ENCODE data around the gene CYSRT1.
"Not testable (repeated sequence)": the region's sequence is repeated elsewhere in the genome, so short reads cannot be mapped to it uniquely, and the experiment has no call there.

Gene CYSRT1

DNA sequence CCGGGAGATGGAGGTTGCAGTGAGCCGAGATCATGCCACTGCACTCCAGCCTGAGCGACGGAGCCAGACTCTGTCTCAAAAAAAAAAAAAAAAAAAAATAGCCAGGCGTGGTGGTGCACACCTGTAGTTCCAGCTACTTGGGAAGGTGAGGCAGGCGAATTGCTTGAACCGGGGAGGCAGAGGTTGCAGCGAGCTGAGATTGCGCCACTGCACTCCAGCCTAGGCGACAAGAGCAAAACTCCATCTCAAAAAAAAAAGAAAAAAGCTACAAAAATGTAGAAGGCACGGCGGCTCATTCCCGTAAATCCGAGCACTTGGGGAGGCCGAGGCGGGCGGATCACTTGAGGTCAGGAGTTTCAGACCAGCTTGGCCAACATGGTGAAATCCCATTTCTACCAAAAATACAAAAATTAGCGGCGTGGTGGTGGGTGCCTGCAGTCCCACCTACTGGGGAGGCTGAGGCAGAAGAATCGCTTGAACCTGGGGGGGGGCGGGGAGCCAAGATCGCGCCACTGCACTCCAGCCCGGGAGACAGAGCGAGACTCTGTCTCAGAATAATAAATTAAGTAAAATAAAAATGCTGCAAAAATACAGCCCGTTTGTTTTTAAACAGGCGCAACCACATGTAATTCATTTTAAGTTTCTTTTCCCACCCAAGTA is 14.7 kb downstream of the CYSRT1 start:
- DNase-seq: not testable (repeated sequence)

DNA sequence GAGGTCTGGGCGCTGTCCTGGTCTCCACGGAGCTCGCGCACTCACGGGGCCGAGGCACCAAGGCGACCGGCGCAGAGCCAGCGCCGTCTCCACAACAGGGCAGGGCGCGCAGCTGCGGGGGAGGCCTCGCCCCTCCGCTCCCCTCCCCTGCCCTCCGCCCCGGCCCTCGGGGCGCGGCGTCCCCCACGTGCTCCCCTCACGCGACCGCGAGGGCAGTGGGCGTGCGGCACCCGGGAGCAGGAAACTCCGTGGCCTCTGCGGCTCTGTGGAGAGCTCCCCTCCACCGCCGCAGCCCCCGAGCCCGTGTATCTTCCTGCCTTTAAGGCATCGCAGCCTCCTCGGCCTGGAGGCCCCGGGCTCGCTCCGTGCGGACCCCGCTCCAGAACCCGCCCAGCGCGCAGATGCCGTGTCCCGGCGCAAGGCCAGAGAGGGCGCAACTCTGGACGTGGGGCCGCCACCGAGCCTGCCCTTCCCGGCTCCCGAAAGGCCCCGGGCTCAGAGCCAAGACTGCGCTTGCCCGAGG is 15.4 kb downstream of the CYSRT1 start:
- DNase-seq: peak; percentile 68

- peak; percentile 98 for DNase-seq
Measured at GRCh38 chr9:137240841-137241489, 16.0 kb downstream of the CYSRT1 start, which contains the start of gene TUBB4B. Gene TUBB4B, plus strand, starts transcription at chr9:137241287. Its CDS starts 74 bp downstream, at chr9:137241361.

DNA sequence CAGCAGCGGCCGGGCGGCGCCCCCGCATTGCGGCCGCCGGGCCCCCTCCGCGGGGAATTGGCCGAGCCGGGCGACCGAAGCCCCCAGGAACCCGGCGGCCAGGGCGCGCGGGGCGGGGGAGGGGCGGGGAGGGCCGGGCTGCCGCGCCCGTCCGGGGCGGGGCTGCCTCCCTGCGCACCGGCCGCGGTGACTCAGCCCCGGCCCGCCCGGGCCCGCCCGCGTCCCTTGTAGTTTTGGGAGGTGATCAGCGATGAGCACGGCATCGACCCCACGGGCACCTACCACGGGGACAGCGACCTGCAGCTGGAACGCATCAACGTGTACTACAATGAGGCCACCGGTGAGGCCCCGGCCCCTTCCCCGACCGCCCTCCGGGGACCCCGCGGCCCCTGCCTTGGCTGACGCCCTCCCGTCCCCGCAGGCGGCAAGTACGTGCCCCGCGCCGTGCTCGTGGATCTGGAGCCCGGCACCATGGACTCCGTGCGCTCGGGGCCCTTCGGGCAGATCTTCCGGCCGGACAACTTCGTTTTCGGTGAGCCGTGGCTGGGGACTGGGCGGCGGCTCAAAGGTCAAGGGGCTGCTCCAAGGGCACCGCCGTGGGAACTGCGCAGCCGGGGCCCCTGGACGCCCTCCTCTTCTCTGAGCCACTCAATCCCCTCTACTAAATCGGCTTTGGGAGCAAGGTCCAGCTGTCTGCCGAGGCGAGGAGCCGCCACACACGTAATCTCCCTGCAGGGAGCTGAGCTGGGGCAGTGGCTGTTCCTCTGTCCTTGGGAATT is 16.7 kb downstream of the CYSRT1 start:
- DNase-seq: peak; percentile 47

- DNase-seq: no peak
Measured at GRCh38 chr9:137242269-137243203, 17.6 kb downstream of the CYSRT1 start.

- DNase-seq: not testable (repeated sequence)
Measured at GRCh38 chr9:137243266-137243625, 18.3 kb downstream of the CYSRT1 start.

- no peak for DNase-seq
Measured at GRCh38 chr9:137243626-137244485, 18.9 kb downstream of the CYSRT1 start.

DNA sequence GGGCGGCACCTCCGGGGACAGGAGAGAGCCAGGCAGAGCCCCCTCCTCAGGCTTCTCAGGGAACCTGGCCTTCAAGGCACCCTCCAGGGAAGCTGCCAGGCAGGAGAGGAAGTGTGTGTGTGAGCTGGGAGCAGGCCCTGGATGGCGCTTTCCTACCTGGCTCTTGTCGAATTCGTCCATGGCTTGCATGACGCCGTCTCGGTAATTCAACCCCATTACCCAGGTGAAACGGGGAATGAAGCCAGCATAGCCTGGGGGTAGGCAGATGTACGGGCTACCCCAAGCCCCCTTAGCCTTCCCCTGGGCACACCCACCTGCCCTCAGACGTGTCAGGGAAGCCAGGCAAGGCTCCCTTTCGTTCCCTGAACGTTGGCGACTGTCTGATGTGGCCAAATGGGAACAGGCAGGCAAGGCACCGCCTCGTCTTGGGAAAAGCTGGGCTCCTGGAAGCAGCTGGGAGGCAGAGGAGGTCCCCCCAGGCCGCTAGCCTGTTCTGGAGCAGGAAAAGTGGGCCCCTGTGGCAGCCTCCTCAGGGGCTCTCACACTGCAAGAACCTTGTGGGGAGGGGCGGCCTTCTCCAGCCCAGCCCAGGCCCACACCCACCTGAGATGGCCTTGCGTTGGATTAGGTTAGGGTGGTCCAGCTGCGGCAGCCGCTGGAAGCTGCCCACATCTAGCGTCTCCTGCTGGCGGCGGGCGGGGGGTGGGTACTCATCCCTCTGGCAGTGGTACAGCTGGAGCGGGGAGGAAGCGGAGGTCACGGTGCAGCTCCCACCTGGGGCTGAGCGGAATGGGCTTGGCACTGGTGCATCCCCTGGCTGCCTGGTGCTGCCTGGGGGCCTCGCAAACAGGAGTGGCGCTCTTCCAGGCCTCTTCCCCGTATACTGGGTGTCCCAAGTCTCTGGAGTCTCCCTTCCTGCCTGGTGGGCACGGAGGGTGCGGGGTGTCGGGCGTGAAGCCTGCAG is 19.8 kb downstream of the CYSRT1 start:
- DNase-seq: no peak

DNA sequence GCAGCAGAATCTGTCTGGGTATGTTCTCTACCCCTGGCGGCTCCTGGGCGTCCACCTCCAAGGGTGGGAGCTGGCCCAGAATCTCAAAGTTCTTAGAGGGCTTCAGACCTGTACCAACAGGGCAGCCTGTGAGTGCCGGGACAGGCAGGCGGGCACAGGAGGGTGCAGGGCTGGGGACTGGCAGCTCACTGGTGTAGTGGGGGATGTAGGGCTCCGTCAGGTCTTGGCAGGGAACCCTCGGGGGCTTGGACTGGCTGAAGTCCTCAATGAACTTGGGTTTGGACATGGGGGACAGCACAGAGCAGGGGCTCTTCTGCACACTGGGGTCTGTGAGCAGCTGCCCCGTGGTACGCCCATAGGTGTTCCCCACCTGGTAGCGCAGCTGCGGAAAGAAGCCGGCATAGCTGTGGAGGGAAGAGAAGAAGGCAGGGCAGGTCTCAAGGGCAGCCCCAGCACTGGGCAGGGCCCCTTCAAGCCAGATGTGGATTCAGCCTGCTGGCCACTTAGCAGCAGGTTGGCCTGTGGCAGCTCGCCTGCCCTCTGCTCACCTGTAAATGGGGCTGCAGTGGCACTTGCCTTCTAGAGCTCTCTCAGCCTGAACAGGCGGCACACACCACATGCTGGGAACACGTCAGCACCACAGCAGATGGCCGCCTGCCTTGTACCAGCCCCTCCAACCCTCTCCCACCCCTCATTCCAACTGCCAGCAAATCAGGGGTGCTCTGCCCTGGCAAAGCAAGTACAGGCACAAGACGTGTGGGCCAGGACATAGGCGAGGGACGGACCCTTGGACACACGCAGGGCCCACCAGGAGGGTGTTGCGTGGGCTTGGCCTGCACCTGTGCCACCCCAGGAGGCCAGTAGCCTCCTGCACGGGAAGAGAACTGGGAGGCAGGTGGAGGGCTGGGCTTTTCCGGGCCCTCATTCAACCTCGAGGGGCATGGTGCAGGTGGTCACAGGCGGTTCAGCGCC is 20.8 kb downstream of the CYSRT1 start:
- no peak for DNase-seq

DNA sequence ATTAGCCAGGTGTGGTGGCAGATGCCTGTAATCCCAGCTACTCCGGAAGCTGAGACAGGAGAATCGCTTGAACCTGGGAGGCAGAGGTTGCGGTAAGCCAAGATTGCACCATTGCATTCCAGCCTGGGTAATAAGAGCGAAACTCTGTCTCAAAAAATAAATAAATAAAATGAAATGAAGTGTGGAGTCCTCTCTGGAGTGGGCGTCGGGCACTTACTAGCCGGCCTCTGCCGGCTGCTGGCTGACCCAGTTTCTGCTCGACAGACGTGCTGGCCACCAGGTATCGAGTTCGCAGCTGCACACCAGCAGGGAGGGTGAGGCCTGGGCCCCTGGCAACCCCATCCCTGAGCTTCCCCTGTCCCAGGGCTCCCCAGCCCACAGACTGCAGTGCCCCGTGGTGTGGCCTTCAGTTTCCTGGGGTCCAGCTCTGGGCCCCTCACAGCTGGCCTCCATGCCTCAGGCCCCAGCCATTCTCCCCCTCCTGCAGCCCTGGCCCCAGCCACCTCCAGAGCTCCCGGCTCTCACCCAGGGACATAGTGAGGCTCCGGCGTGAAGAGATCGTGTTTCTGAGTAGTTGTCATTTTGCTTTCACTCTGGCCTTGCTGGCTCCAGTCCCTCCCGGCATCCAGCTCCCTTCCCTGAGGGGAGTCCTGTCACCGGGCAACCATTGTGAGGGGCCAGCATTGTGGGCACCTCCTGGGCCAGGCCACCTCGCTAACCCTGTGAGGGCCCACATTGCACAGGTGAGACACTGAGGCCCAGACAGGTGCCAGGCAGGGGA is 22.4 kb downstream of the CYSRT1 start:
- DNase-seq: no peak

DNA sequence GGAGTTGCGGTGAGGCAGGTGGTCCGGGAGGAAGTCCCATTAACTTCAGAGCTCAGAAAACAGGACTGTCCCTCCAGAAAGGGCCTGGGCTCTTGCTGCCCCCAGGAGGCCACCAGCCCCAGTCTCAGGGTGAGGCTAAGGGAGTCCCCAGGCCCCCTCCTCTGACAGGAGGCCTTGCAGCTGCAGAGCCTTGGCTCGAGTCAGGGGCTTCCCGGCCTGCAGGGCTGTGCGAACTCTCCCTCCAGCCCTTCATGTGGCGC is 22.9 kb downstream of the CYSRT1 start:
- DNase-seq: no peak

DNA sequence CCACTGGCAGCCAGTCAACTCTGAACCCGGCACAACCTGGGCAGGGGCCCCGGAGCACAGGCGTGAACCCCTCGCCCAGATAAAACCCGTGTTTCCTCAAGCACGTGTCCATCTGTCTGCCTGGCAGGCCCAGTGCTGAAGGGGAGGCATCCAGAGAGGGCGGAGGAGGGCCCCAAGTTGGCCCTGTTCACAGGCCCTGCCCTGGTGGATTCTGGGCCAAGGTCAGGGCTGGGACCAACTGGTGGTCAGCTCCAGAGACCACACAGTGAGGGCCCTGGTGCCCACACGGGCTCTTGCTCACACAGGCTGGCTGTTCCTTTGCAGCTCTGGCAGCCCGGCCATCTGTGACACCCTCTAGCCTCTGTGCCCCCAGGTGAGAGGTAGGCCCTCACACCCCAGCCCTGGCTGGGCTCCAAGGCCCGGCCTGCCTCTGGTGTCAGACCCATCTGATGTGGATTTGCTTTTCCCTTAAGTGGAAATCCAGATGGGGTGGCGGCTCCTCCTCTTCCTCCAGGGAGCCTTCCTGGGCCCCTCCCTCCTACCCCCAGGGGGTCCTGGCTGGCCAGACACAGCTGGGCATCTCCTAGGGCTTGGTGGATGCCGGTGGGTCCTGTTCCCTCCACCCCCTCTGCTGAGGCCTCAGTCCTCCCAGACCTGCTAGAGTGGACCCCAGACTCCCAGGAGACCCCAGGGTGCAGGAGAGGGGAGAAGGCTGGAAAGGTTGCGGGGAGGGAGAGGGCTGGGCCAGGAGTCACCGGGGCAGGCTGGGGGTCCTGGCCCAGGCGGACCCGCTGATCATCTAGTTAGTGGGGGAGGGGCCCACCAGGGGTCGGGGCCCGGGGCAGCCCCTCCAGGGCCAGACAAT is 25.6 kb downstream of the CYSRT1 start:
- DNase-seq: no peak

DNA sequence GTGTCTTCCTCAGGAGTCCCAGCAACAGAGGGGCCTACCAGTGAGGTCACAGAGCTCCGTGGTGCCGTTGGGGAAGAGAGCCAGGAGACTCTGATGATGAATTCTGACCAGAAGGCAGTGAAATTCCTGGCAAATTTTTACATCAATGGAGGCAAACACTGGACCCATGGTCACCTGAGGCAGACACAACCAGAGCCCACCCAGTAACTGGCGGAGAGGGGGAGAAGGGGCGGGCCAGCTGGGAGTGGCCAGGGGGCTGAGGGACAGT is 26.2 kb downstream of the CYSRT1 start, which contains the start of gene STPG3:
TSS of gene STPG3 (plus strand) at position 93 of the 268 bp plus-strand sequence. CDS start at position 94, 1 bp downstream.
- DNase-seq: no peak

DNA sequence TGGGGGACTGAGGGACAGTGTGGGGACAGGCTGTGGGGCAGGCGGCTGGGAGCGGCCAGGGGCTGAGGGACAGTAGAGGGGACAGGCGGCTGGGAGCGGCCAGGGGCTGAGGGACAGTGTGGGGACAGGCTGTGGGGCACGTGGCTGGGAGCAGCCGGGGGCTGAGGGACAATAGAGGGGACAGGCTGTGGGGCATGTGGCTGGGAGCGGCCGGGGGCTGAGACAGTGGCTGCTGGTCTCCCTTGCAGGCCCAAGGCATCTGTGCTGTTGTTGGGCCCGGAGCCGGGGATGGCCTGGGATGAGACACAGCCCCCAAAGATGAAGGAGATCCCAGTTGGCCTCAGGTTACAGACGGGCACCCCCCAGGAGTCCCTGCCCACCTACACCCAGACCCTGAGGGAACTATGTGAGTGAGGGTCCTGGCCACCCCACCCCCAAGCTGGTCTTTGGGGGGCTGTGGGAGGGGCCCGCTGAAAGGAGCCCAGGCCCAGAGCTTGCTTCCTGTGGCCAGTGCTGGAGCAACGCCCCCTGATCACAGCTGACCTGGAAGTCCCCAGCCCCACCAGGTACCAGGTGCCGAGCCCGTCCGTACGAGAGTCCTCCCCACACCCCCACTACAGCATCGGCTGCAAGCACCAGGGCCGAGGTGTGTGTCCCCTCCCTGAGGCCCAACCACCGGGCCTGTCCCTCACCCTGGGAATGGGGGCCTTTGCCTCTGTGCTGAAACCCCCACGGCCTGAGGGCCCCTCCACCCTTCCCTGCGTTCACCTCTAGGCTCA is 26.7 kb downstream of the CYSRT1 start:
- no peak for DNase-seq

DNA sequence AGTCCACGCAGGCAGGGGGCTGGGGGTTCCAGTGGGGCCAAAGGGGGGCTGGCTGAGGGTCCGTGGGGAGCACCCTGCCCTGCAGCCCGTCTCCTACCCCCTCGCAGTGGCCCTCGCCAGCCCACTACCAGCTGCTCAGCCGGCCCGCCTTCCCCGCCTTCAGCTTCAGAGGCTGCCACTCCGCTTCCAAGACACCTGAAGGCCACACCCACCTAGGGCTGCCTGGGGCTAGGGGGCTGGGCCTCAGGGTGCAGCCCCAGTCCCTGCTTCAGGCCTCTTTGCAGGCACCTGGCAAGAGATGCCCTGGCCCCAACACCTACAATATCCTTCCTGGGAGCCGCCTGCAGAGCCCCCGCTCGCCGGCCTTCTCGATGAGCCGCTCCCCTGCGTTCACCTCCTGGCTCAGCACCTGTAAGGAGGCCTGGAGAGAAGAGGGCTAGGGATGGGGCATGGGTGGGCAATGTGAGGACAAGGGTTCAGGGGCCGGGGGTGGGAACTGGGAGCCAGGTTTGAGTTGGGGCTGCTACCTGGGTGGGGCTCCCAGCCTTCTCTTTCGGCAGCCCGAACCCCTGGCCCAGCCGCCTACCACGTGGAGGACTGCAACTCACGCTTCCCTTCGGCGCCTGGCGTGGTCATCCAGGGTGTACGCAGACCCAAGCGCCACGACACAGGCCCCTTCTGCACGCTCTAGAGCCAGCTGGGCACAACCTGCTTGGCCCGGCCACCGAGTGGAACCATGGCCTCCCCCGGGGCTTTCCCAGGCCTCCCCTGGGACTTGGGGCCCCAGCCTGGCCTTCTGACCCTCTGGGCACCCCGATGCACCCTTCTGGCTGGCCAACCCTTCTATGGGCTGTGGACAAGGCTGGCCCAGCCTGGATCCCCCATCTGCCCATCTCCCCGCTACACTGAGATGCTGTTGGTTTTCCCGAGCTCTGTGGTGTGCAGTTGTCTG is 27.9 kb downstream of the CYSRT1 start:
- no peak for DNase-seq

All from NCI-H226 (cell line).